Body of pancreas (tissue), 4 donors: Measurements from ENCODE around the gene CCR1. TPM values are rescaled to one million over a fixed set of nuclear protein-coding genes. Genes with fewer than 3 reads are reported as not detected.

Source experiments
- ATAC-seq: fragments of 150-250 bp; one replicate; pipeline ENCODE4 v1.9.1; 2016
- DNase-seq, 4 donors: peaks; one replicate each; pipeline ENCODE4 v3.0.0-alpha.2; 2019
- H3K27ac ChIP-seq, 4 donors: fragments of 200-600 bp; sonication (generic); 1 replicate in 3 of 4; 2 replicates in 1 of 4; pipeline versions ENCODE4 v1.5.1 to v1.6.1; 2016 to 2019; ENCODE audit warnings: mild to moderate bottlenecking in 1 of 4, mixed read lengths in 1 of 4, moderate library complexity in 1 of 4
- H3K27me3 ChIP-seq, 2 donors: fragments of 200-600 bp; sonication (generic); one replicate each; pipeline ENCODE4 v1.6.0; 2016; ENCODE audit warnings: mild to moderate bottlenecking in 1 of 2
- H3K36me3 ChIP-seq, 2 donors: fragments of 200-600 bp; sonication (generic); replicated peaks in 1 of 2; 2 replicates each; pipeline ENCODE4 v1.5.1; 2016; ENCODE audit warnings: low read depth in 2 of 2; ENCODE audit not compliant: insufficient read depth in 1 of 2
- H3K4me1 ChIP-seq: fragments of 200-600 bp; sonication (generic); one replicate; pipeline ENCODE4 v1.6.0; 2016
- H3K4me3 ChIP-seq, 2 donors: fragments of 200-600 bp; sonication (generic); 1 replicate in 1 of 2; 2 replicates in 1 of 2; pipeline ENCODE4 v1.5.1; 2016 to 2019
- H3K9me3 ChIP-seq, 3 donors: fragments of 200-600 bp; sonication (generic); 1 replicate in 2 of 3; 2 replicates in 1 of 3; pipeline ENCODE4 v1.5.1; 2016
- CTCF ChIP-seq, 7 experiments: fragments of 450-650 bp in 4 of 7; fragments of 200-600 bp in 3 of 7; sonication (generic) in 3 of 7; IDR thresholded peaks; one replicate each; pipeline ENCODE4 v1.5.1; 2016 to 2019; ENCODE audit warnings: antibody characterized with exemption in 7 of 7
- POLR2A ChIP-seq, 3 donors: fragments of 450-650 bp; IDR thresholded peaks; one replicate each; pipeline ENCODE4 v1.6.1; 2016; ENCODE audit warnings: antibody characterized with exemption in 3 of 3, mild to moderate bottlenecking in 2 of 3
- WGBS, 2 donors: methylation state at CpG; one replicate each; pipeline ENCODE4 v1.1.5; 2017; 5-methylcytosine and 5-hydroxymethylcytosine counted together
- intact Hi-C: fragments of 100-400 bp; cut with DNase I; formaldehyde crosslinking; loops from one replicate; pipeline ENCODE4 v1.15.1; 2023
- total RNA-seq, 2 donors: library from RNA; depleted of rRNA; stranded (reverse); fragments of >200 nt; gene quantifications; one replicate each; pipeline ENCODE4 v1.1.0, GENCODE V29; 2016

CCR1 gene
- total RNA-seq, 2 donors from 2014 or later, result 1.8 to 3.0 TPM

GRCh38 chr3:46233194-46233593, 25.1 kb upstream of the CCR1 start:
- Histone ChIP-seq H3K4me3 (no peak overlapping the region), H3K9me3 (no peaks in the 10 kb centered on the region), H3K36me3 (no peaks in the 10 kb centered on the region), H3K27me3 (no peaks in the 10 kb centered on the region), H3K4me1 (no peaks in the 10 kb centered on the region), H3K27ac (no peak overlapping the region)
- no peak for TF ChIP-seq POLR2A (IDR thresholded peaks at IDR 0.05)
- no peak for TF ChIP-seq CTCF (IDR thresholded peaks at IDR 0.05)
- WGBS, 2 donors, result 47 to 67% methylated on average over 6 of the region's 6 CpGs
- DNase-seq (no peak), ATAC-seq (no peak)
- intact Hi-C loops, result no loop called here

- 72 to 74% methylated on average over 5 of the region's 5 CpGs for WGBS, 2 donors
- H3K36me3 ChIP-seq, result no peaks in the 10 kb centered on the region
- no peaks in the 10 kb centered on the region for H3K27me3 ChIP-seq
- TF ChIP-seq POLR2A (IDR thresholded peaks at IDR 0.05) (no peak), CTCF (IDR thresholded peaks at IDR 0.05) (no peak)
- ATAC-seq (no peak), DNase-seq (no peak)
- H3K4me3 ChIP-seq, result no peak overlapping the region
- no peak overlapping the region for H3K27ac ChIP-seq
- intact Hi-C loops, result no loop called here
- H3K4me1 ChIP-seq, result no peaks in the 10 kb centered on the region
- no peaks in the 10 kb centered on the region for H3K9me3 ChIP-seq
Measured at GRCh38 chr3:46231323-46231722, 23.2 kb upstream of the CCR1 start.

- 51 to 58% methylated on average over 5 of the region's 5 CpGs for WGBS, 2 donors
- H3K9me3 ChIP-seq, result no peaks in the 10 kb centered on the region
- no peaks in the 10 kb centered on the region for H3K27me3 ChIP-seq
- no peak overlapping the region for H3K27ac ChIP-seq
- ATAC-seq, result no peak
- no peak overlapping the region for H3K4me3 ChIP-seq
- no peaks in the 10 kb centered on the region for H3K36me3 ChIP-seq
- H3K4me1 ChIP-seq, result no peaks in the 10 kb centered on the region
- DNase-seq, result peak in 2 of 4 donors; percentile 9 to 50
- intact Hi-C loops, result no loop called here
- no peak for TF ChIP-seq POLR2A (IDR thresholded peaks at IDR 0.05)
- no peak for TF ChIP-seq CTCF (IDR thresholded peaks at IDR 0.05)
Measured at GRCh38 chr3:46228260-46229242, 20.4 kb upstream of the CCR1 start.

GRCh38 chr3:46222435-46223161, 14.5 kb upstream of the CCR1 start:
- H3K4me3 ChIP-seq, result no peak overlapping the region
- peak overlapping the region in 1 of 4 donors; percentile 57 for H3K27ac ChIP-seq
- intact Hi-C loops, result no loop called here
- no peaks in the 10 kb centered on the region for H3K27me3 ChIP-seq
- DNase-seq (no peak), ATAC-seq (no peak)
- 36 to 44% methylated on average over 7 of the region's 7 CpGs for WGBS, 2 donors
- no peak for TF ChIP-seq POLR2A (IDR thresholded peaks at IDR 0.05)
- no peak for TF ChIP-seq CTCF (IDR thresholded peaks at IDR 0.05)
- H3K9me3 ChIP-seq, result no peaks in the 10 kb centered on the region
- H3K4me1 ChIP-seq, result no peaks in the 10 kb centered on the region
- no peaks in the 10 kb centered on the region for H3K36me3 ChIP-seq
